ENCODE results near the gene CRTAC1.

DNA sequence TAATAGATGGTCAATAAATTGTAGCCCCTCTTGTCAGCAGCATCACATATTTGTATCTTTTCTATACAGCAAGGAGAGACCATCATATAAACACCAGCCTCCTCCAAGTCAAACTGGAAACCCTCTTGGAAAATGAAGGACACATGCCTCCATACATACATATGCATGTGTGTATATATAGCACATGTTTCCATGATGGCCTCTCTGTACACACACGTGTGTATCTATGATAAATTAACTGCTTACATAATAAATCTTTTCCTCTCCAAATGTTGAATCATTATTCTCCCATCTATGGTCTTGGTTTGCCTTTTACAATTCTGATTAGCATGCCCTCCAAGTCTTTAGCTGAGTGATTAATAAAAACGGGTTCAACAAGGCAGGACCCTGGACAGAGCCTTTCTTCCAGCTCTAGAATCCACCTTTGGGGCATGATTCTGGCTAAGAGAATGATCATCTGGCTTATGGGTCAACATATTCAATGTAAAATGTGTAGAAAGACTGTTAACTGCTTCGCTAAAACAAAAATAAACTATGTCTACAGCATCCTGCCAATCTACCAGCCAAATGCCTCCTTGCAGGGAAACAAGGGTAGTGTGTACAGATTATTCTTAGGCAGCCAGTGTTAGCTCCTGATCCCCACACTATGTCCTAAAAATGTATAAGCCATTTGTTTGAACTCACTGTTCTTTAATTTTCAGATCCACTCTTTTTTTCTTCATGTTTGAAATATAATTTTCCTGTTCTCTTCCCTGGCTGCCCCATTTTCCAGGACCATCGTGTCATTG, 70.0 kb downstream of the CRTAC1 start:
- TF ChIP-seq, protein P1, sequence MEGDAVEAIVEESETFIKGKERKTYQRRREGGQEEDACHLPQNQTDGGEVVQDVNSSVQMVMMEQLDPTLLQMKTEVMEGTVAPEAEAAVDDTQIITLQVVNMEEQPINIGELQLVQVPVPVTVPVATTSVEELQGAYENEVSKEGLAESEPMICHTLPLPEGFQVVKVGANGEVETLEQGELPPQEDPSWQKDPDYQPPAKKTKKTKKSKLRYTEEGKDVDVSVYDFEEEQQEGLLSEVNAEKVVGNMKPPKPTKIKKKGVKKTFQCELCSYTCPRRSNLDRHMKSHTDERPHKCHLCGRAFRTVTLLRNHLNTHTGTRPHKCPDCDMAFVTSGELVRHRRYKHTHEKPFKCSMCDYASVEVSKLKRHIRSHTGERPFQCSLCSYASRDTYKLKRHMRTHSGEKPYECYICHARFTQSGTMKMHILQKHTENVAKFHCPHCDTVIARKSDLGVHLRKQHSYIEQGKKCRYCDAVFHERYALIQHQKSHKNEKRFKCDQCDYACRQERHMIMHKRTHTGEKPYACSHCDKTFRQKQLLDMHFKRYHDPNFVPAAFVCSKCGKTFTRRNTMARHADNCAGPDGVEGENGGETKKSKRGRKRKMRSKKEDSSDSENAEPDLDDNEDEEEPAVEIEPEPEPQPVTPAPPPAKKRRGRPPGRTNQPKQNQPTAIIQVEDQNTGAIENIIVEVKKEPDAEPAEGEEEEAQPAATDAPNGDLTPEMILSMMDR (IDR thresholded peaks at IDR 0.05), result no peak
- no peak for TF ChIP-seq ZFX (IDR thresholded peaks at IDR 0.05; ENCODE audit: borderline replicate concordance)

Measured in 22Rv1 (cell line).